Lung (tissue), 12 donors: ENCODE results near the gene TPPP2. TPM values are rescaled to one million over a fixed set of nuclear protein-coding genes. Genes with fewer than 3 reads are reported as not detected.

ENCODE experiments used
- ATAC-seq: fragments of 200-7000 bp; cut with Tn5 transposase; one replicate; pipeline ENCODE4 v1.9.1; 2020; ENCODE audit warnings: moderate number of reproducible peaks; ENCODE audit not compliant: insufficient read depth, low FRiP score
- DNase-seq, 3 donors: peaks; one replicate each; pipeline ENCODE4 v3.0.0-alpha.2; 2013 to 2017
- H3K27ac ChIP-seq, 2 donors: one replicate each; pipeline ENCODE4 v1.5.1; 2013; ENCODE audit warnings: mild to moderate bottlenecking in 2 of 2, moderate library complexity in 2 of 2, control low read depth in 1 of 2, inconsistent platforms in 1 of 2, low read depth in 1 of 2, low read length in 1 of 2
- H3K27me3 ChIP-seq, 3 donors: one replicate each; pipeline ENCODE4 v1.5.1; 2013; ENCODE audit warnings: low read length in 2 of 3; ENCODE audit not compliant: control insufficient read depth in 3 of 3, insufficient read depth in 3 of 3
- H3K36me3 ChIP-seq, 4 donors: one replicate each; pipeline ENCODE4 v1.5.1; 2013; ENCODE audit warnings: low read length in 4 of 4, mild to moderate bottlenecking in 1 of 4, moderate library complexity in 1 of 4; ENCODE audit not compliant: control insufficient read depth in 4 of 4, insufficient read depth in 4 of 4
- H3K4me1 ChIP-seq, 5 donors: one replicate each; pipeline ENCODE4 v1.5.1; 2013; ENCODE audit warnings: low read length in 5 of 5, mild to moderate bottlenecking in 2 of 5, moderate library complexity in 1 of 5; ENCODE audit not compliant: control insufficient read depth in 5 of 5, insufficient read depth in 5 of 5
- H3K4me3 ChIP-seq: one replicate; pipeline ENCODE4 v1.5.1; 2013; ENCODE audit warnings: mild to moderate bottlenecking, control low read depth, moderate library complexity
- H3K9ac ChIP-seq, 2 donors: one replicate each; pipeline ENCODE4 v1.5.1; 2013; ENCODE audit warnings: low read length in 2 of 2, control low read depth in 1 of 2; ENCODE audit not compliant: insufficient read depth in 1 of 2
- H3K9me3 ChIP-seq, 4 donors: one replicate each; pipeline ENCODE4 v1.5.1; 2013; ENCODE audit warnings: low read length in 3 of 4, mild to moderate bottlenecking in 1 of 4, moderate library complexity in 1 of 4; ENCODE audit not compliant: control insufficient read depth in 4 of 4, insufficient read depth in 3 of 4
- CTCF ChIP-seq: IDR thresholded peaks from 2 replicates; pipeline ENCODE4 v1.5.1; 2012; ENCODE audit warnings: mild to moderate bottlenecking; ENCODE audit errors: control extremely low read depth, extremely low read depth
- WGBS, 2 donors: extraction: QIAGEN DNeasy Blood & Tissue Kit; methylation state at CpG; one replicate each; pipeline ENCODE4 v1.1.7; 2013; 5-methylcytosine and 5-hydroxymethylcytosine counted together
- polyA plus RNA-seq, 2 donors: library from polyadenylated mRNA; stranded (reverse); fragments of 200-250 nt; gene quantifications; one replicate each; pipeline ENCODE4 v1.2.1, GENCODE V29; 2013
- total RNA-seq, 2 donors: library from RNA; depleted of rRNA in 1 of 2; stranded (reverse); fragments of >200 nt in 1 of 2; gene quantifications; one replicate each; pipeline ENCODE4 v1.2.1, GENCODE V29; 2014 to 2021
- donor health status: control.
- donor health status: control.
- donor health status: Bipolar disorder and iron deficiency.
- donor health status: healthy.
- donor health status: DM: yes; HTN: yes; CAD: no.

The TPPP2 gene
- total and polyA plus RNA-seq, 4 donors, result 0.65 TPM; not detected in 3

DNA sequence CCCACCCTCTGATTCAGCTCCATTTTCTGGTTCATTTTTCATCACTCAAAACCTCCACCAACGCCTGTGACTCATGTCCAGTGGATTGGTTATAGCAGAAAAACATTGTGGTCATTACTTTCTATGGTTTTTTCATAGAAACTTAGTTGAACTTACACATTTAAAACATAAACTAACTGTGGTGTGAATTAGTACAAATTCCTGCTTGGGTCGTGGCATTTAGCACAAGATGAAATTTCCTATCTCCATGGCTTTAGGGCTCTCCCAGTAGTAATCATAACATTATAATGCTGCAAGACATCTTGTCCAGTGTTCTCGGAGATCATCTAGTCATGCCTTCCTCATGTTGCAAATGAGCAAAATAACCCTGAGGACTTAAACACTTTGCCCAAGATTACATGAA is 19.3 kb downstream of the TPPP2 start:
- Histone ChIP-seq H3K4me3 (no peak overlapping the region), H3K9me3 (peaks cover 0 to 2% (median 0%) of the 10 kb centered on the region in 4 donors), H3K4me1 (peaks cover 0 to 6% (median under 1%) of the 10 kb centered on the region in 5 donors), H3K27ac (no peak overlapping the region), H3K9ac (no peak overlapping the region), H3K27me3 (no peaks in the 10 kb centered on the region), H3K36me3 (no peaks in the 10 kb centered on the region)
- ATAC-seq (no peak), DNase-seq (no peak)
- WGBS, 2 donors, result 80 to 84% methylated on average over 3 of the region's 3 CpGs
- no peak for TF ChIP-seq CTCF

GRCh38 chr14:21050597-21050996 is 20.6 kb downstream of the TPPP2 start:
- no peaks in the 10 kb centered on the region for H3K27me3 ChIP-seq
- H3K4me3 ChIP-seq, result no peak overlapping the region
- no peak for DNase-seq
- no peak for ATAC-seq
- no peak for TF ChIP-seq CTCF
- no peak overlapping the region for H3K9ac ChIP-seq
- H3K36me3 ChIP-seq, result no peaks in the 10 kb centered on the region
- peaks cover 0 to 6% (median 0%) of the 10 kb centered on the region in 5 donors for H3K4me1 ChIP-seq
- no peaks in the 10 kb centered on the region for H3K9me3 ChIP-seq
- H3K27ac ChIP-seq, result no peak overlapping the region
- WGBS, 2 donors, result 51 to 64% methylated on average over 3 of the region's 3 CpGs

DNA sequence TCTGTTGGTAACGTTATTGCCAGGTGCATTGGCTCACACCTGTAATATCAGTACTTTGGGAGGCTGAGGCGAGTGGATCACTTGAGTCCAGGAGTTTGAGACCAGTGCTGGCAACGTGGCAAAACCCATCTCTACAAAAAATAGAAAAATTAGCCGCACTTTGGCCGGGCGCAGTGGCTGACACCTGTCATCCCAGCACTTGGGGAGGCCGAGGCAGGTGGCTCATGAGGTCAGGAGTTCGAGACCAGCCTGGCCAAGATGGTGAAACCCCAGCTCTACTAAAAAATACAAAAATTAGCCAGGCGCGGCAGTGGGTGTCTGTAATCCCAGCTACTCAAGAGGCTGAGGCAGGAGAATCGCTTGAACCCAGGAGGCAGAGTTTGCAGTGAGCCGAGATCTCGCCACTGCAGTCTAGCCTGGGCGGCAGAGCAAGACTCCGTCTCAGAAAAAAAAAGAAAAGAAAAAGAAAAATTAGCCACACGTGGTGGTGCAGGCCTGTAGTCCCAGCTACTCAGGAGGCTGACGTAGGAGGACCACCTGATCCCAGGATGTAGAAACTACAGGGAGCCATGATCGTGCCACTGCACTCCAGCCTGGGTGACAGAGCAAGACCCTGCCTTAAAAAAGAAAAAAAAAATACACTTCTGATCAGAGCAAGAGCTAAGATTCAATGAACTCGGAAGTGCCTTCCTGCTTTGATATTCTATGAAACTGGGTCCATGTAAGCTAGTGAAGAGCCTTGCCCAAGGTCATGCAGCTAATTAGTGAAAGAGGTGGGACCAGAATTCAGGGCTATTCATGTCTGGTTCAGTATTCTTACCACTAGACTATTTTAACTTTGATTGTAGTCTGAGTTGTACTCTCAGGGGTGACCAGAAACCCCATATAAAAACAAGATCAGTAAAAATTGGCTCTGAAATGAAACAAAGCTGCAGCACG is 23.4 kb downstream of the TPPP2 start:
- Histone ChIP-seq H3K9me3 (no peaks in the 10 kb centered on the region), H3K27me3 (no peaks in the 10 kb centered on the region), H3K36me3 (no peaks in the 10 kb centered on the region), H3K9ac (no peak overlapping the region), H3K4me3 (no peak overlapping the region), H3K4me1 (peaks cover 0 to 5% (median 0%) of the 10 kb centered on the region in 5 donors), H3K27ac (no peak overlapping the region)
- ATAC-seq (no peak), DNase-seq (no peak)
- TF ChIP-seq CTCF, result no peak
- WGBS, 2 donors, result 91 to 95% methylated on average over 20 of the region's 20 CpGs
